ENCODE data around the gene SMAD9. TPM values are rescaled to one million over a fixed set of nuclear protein-coding genes. Genes with fewer than 3 reads are reported as not detected.

The SMAD9 gene
- total and polyA plus RNA-seq, 2 of the 4 experiments (the other 2 are of a cell fraction): 3.2 to 4.8 TPM

DNA sequence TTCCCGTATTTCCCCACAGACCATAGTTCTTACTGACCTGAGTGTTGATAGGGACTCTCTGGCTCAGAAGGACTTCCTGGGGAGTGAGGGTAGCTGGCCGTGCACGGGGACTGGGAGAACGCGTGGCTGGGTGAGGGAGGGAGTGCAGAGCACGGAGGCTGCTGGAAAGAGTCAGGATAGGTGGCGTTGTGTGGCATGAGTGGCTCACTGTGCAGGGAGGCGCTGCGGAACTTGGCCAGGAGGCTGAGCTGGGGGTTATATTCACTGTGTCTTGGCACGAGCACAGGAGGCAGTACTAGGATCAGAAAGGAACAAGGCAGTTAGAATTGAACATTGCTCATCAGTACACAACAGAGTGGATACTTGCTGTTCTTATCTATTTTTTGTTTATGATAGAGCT, 47.4 kb downstream of the SMAD9 start:
- no peak overlapping the region for H2BK15ac ChIP-seq (ENCODE audit: low read depth, low read length)
- no peak overlapping the region for H4K5ac ChIP-seq (ENCODE audit: low read depth, low read length)
- no peak overlapping the region for H3K27ac ChIP-seq (ENCODE audit: insufficient read depth, low read length)
- no peak overlapping the region for H3K14ac ChIP-seq (replicated peaks; ENCODE audit: low read depth, low read length)
- no peak for TF ChIP-seq BHLHE40 (IDR thresholded peaks at IDR 0.05; ENCODE audit: low read depth, low read length)
- no peak for TF ChIP-seq FOS (IDR thresholded peaks at IDR 0.05; ENCODE audit: low read depth, low read length)
- TF ChIP-seq SMC3 (IDR thresholded peaks at IDR 0.05; ENCODE audit: low read depth, low read length): no peak
- no peak for TF ChIP-seq POLR2A (IDR thresholded peaks at IDR 0.05; ENCODE audit: low read depth, low read length)
- no peak for TF ChIP-seq MAZ (IDR thresholded peaks at IDR 0.05; ENCODE audit: borderline replicate concordance, low read depth, low read length)
- no peak for TF ChIP-seq CEBPB (IDR thresholded peaks at IDR 0.05; ENCODE audit: low read depth, low read length)
- TF ChIP-seq MAFK (IDR thresholded peaks at IDR 0.05; ENCODE audit: low read depth, low read length): no peak
- no peak for TF ChIP-seq NFE2L2 (IDR thresholded peaks at IDR 0.05; ENCODE audit: low read depth, low read length)
- TF ChIP-seq, protein P1, sequence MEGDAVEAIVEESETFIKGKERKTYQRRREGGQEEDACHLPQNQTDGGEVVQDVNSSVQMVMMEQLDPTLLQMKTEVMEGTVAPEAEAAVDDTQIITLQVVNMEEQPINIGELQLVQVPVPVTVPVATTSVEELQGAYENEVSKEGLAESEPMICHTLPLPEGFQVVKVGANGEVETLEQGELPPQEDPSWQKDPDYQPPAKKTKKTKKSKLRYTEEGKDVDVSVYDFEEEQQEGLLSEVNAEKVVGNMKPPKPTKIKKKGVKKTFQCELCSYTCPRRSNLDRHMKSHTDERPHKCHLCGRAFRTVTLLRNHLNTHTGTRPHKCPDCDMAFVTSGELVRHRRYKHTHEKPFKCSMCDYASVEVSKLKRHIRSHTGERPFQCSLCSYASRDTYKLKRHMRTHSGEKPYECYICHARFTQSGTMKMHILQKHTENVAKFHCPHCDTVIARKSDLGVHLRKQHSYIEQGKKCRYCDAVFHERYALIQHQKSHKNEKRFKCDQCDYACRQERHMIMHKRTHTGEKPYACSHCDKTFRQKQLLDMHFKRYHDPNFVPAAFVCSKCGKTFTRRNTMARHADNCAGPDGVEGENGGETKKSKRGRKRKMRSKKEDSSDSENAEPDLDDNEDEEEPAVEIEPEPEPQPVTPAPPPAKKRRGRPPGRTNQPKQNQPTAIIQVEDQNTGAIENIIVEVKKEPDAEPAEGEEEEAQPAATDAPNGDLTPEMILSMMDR (conservative IDR thresholded peaks at IDR 0.05; ENCODE audit: low read depth, low read length): no peak
- TF ChIP-seq MXI1 (IDR thresholded peaks at IDR 0.05; ENCODE audit: borderline replicate concordance, low read depth, low read length): no peak
- no peak for TF ChIP-seq RFX5 (IDR thresholded peaks at IDR 0.05; ENCODE audit: low read depth, low read length)
- no peak for TF ChIP-seq RAD21 (IDR thresholded peaks at IDR 0.05; ENCODE audit: low read length)
- H3K56ac ChIP-seq (ENCODE audit: extremely low read depth, insufficient read depth, low read length): no peak overlapping the region
- ATAC-seq (ENCODE audit: low read depth): no peak
- no peak overlapping the region for H3K4ac ChIP-seq (ENCODE audit: low read depth, low read length)
- POLR2A ChIA-PET (ENCODE audit: unreplicated experiment): no interaction called here
- no peak overlapping the region for H3K23ac ChIP-seq (ENCODE audit: low read depth, low read length)
- no peaks in the 10 kb centered on the region for H3K27me3 ChIP-seq (ENCODE audit: control insufficient read depth, insufficient read depth, low read length)
- CTCF ChIA-PET: interaction anchor here (0.7 kb wide), 1 partner anchor 29 kb away, joined by 3 read pairs; no protein-coding TSS in a partner anchor
- no peak overlapping the region for H4K8ac ChIP-seq (ENCODE audit: low read depth in 2 of 2, low read length in 2 of 2)
- H3K36me3 ChIP-seq (ENCODE audit: control insufficient read depth, insufficient read depth, low read length): peaks cover 20% of the 10 kb centered on the region
- no peak overlapping the region for H2BK20ac ChIP-seq (ENCODE audit: low read depth, low read length)
- no peak overlapping the region for H2BK5ac ChIP-seq (ENCODE audit: low read depth, low read length, poor library complexity, severe bottlenecking)
- WGBS, 2 experiments (ENCODE audit: extremely low coverage in 2 of 2, insufficient read length in 1 of 2): no CpG with 5 or more reads among the region's 10 CpGs
- no peak overlapping the region for H2BK120ac ChIP-seq (ENCODE audit: low read depth, low read length)
- peaks cover 5 to 6% of the 10 kb centered on the region in 2 experiments; a peak in 3 of 4 replicates for H3K79me1 ChIP-seq (ENCODE audit: low read depth in 1 of 2, low read length in 2 of 2)
- no peaks in the 10 kb centered on the region; the same call in 1 of the 2 replicates for H3K9me1 ChIP-seq (ENCODE audit: insufficient read depth, low read length)
- no peak overlapping the region for H2AFZ ChIP-seq (replicated peaks; ENCODE audit: low read length, poor library complexity)
- dilution Hi-C loops (cut with HindIII; ENCODE audit: low sequenced_read_pairs, unreplicated experiment): loop anchor here (25.0 kb wide), 1 partner anchor 115 kb away; the partner anchor contains the start of gene ALG5
- peaks cover 2% of the 10 kb centered on the region; the same call in 1 of the 2 replicates for H3K4me1 ChIP-seq (ENCODE audit: control insufficient read depth, insufficient read depth, low read length)
- intact Hi-C loops (cut with micrococcal nuclease): no loop called here
- in situ Hi-C loops (cut with MboI; ENCODE audit: low sequenced_read_pairs): no loop called here
- no peak overlapping the region for H3K4me3 ChIP-seq (ENCODE audit: insufficient read depth, low read depth, low read length)
- H4K20me1 ChIP-seq (ENCODE audit: insufficient read depth, low read length): no peaks in the 10 kb centered on the region
- DNase-seq: no peak
- no peak overlapping the region for H3K4me2 ChIP-seq (ENCODE audit: low read depth, low read length)
- H3K9me3 ChIP-seq (ENCODE audit: control insufficient read depth, insufficient read depth, low read length): no peaks in the 10 kb centered on the region
- no peak overlapping the region for H3K18ac ChIP-seq (ENCODE audit: low read depth, low read length)
- H4K91ac ChIP-seq (ENCODE audit: insufficient read depth, low read depth, low read length): no peak overlapping the region
- H2AK9ac ChIP-seq (replicated peaks; ENCODE audit: low read depth, low read length, poor library complexity): no peak overlapping the region
- no peak overlapping the region for H2AK5ac ChIP-seq (ENCODE audit: low read depth, low read length)
- no peak overlapping the region for H3K9ac ChIP-seq (ENCODE audit: low read depth, low read length)
- no TSS peak for BruUV-seq (replicated peaks)
